GM23338 (cell line): ENCODE results near the gene ANKRD11.

Source experiments
- EZH2 ChIP-seq: fragments of 200-600 bp; sonication (generic); IDR thresholded peaks from one replicate; pipeline ENCODE4 v1.8.0; 2017; ENCODE audit warnings: antibody characterized with exemption, mild to moderate bottlenecking, low read depth; ENCODE audit not compliant: unreplicated experiment
- EZH2phosphoT487 ChIP-seq: fragments of 200-600 bp; sonication (generic); IDR thresholded peaks from one replicate; pipeline ENCODE4 v1.8.1; 2018; ENCODE audit warnings: antibody characterized with exemption; ENCODE audit not compliant: unreplicated experiment
- JUNB ChIP-seq: IDR thresholded peaks from one replicate; pipeline ENCODE4 v1.6.1; 2016; ENCODE audit warnings: antibody characterized with exemption; ENCODE audit not compliant: unreplicated experiment
- POLR2AphosphoS5 ChIP-seq: IDR thresholded peaks from 2 replicates; pipeline ENCODE4 v1.6.1; 2016; ENCODE audit warnings: antibody characterized with exemption, low read depth
- REST ChIP-seq: IDR thresholded peaks from one replicate; pipeline ENCODE4 v1.6.1; 2018; ENCODE audit warnings: antibody characterized with exemption; ENCODE audit not compliant: unreplicated experiment
- STAT1 ChIP-seq: IDR thresholded peaks from one replicate; pipeline ENCODE4 v1.6.1; 2016; ENCODE audit warnings: antibody characterized with exemption; ENCODE audit not compliant: unreplicated experiment
- TF ChIP-seq, protein P1 (sequence below), 2 experiments: fragments of 200-600 bp in 1 of 2; sonication (generic) in 1 of 2; conservative IDR thresholded peaks; 2 replicates each; pipeline versions ENCODE4 v1.5.1 to v1.6.1; 2016 to 2017; ENCODE audit warnings: antibody characterized with exemption in 2 of 2, low read depth in 2 of 2, mild to moderate bottlenecking in 2 of 2, moderate library complexity in 1 of 2

DNA sequence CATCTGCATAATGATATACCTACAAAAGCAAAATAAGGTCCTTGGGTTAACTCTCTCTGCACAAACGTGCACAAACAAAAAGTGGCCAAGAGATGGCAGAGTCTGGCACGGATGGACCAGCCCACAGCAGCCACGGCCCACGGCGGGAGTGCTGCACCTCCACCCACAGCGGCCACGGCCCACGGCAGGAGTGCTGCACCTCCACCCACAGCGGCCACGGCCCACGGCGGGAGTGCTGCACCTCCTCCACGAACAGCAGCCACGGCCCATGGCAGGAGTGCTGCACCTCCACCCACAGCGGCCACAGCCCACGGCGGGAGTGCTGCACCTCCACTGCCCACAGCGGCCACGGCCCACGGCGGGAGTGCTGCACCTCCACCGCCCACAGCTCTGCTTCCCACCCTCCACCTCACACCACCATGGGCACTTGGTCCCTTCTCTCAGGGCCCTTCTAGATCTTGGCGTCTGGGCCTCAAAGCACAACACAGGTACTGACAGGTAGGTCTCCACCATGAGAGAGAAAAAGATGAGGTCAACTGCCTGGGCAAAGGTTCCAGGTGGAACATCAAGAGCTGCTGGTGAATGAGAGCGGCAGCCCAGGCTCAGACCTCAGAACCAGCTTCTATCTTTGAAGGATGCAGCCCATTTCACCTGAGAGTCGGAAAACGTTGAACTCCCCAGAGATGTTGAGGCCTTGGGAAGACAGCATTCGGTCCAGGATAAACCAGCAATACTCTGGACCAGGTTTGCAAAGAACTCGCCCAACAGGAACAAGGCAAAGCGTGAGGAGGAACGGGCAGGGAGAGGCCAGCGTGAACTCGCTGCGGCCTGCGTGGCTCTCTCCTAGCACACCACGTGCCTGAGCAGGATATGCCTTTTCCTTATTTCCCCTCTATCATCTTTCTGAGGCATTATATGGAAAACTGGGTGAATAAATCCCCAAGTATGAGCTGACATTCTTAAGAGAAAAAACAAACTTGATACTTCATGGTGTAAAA, 148.4 kb downstream of the ANKRD11 start:
- TF ChIP-seq JUNB (no peak), EZH2 (no peak), POLR2AphosphoS5 (no peak), STAT1 (no peak), REST (no peak), EZH2phosphoT487 (no peak)
- TF ChIP-seq, protein P1, sequence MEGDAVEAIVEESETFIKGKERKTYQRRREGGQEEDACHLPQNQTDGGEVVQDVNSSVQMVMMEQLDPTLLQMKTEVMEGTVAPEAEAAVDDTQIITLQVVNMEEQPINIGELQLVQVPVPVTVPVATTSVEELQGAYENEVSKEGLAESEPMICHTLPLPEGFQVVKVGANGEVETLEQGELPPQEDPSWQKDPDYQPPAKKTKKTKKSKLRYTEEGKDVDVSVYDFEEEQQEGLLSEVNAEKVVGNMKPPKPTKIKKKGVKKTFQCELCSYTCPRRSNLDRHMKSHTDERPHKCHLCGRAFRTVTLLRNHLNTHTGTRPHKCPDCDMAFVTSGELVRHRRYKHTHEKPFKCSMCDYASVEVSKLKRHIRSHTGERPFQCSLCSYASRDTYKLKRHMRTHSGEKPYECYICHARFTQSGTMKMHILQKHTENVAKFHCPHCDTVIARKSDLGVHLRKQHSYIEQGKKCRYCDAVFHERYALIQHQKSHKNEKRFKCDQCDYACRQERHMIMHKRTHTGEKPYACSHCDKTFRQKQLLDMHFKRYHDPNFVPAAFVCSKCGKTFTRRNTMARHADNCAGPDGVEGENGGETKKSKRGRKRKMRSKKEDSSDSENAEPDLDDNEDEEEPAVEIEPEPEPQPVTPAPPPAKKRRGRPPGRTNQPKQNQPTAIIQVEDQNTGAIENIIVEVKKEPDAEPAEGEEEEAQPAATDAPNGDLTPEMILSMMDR (conservative IDR thresholded peaks at IDR 0.05; ENCODE audit: low read depth in 2 of 2) = no peak
